Stimulated activated CD8-positive, alpha-beta memory T cell treated with anti-CD3 and anti-CD28 coated beads, Interleukin-15, amount 100 ng/mL, for 1 hour (primary cell): ENCODE data around the gene RASA3.
"Not testable (repeated sequence)": the region's sequence is repeated elsewhere in the genome, so short reads cannot be mapped to it uniquely, and the experiment has no call there.

Experiments used
- DNase-seq: peaks from one replicate; pipeline ENCODE4 v3.0.0-alpha.2; 2020; ENCODE audit warnings: low read depth

The RASA3 gene

DNA sequence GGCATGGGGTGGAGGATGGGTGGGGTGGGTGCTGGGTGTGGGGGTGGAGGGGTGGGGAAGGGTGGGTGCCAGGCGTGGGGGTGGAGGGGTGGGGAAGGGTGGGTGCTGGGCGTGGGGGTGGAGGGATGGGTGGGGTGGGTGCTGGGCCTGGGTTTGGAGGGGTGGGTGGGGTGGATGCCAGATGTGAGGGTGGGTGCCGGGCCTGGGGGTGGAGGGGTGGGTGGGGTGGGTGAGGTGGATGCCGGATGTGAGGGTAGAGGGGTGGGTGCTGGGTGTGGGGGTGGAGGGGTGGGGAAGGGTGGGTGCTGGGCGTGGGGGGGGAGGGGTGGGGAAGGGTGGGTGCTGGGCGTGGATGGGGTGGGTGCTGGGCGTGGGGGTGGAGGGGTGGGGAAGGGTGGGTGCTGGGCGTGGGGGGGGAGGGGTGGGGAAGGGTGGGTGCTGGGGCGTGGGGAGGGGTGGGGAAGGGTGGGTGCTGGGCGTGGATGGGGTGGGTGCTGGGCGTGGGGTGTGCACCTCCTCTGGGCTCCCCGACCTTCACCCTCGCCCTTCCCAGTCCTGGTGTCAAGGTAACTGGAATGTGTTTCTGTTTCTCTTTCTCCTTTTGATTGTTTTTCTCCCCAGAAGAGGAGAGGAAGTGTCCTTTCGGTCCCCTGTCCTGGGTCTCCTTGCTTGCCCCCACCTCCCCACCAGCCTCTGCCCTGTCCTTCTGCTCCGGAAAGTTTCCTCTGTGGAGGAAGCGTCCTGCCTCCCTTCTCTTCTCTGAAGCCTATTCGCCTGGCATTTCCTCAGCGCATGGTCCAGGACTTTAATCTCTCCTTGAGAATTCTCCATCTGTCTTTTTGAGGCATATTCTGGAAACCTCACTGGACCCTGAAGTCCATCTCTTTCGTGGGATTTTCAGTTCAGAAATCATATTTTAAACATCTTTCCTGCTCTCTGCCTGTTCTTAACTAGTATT lies 23.8 kb upstream of the RASA3 start:
- no peak for DNase-seq

DNA sequence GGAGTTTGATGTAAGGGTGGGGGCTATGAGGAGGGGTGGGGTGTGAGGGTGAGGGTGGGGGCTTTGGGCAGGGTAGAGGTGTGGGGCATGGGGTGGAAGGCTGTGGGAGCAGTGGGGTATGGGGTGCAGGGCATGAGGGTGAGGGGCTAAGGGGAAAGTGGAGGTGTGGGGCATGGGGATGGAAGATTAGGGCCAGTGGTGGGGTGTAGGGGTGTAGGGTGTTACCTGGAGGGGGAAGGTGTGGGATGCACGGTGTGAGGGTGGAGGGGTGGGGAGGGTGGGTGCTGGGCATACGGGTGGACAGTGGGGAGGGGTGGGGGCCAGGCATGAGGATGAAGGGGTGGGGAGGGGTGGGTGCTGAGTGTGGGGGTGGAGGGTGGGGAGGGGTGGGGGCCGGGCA lies 22.9 kb upstream of the RASA3 start:
- DNase-seq: no peak

DNA sequence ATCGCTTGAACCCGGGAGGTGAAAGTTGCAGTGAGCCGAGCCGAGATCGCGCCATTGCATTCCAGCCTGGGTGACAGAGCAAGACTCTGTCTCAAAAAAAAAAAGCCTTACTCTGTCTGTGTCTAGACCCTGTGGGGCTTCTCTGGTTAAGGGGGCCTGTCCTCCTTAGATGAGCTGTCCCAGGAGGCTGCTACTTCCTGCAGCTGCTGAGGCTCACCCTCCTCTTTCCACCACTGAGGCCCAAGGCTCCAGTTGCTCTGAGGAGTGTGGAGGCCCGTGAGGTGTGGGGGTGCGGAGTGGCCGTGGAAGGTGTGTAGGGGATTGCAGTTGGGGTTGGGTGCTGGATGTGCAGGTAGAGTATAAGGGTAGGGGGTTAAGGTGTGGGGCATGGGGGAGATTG lies 22.1 kb upstream of the RASA3 start:
- no peak for DNase-seq

DNA sequence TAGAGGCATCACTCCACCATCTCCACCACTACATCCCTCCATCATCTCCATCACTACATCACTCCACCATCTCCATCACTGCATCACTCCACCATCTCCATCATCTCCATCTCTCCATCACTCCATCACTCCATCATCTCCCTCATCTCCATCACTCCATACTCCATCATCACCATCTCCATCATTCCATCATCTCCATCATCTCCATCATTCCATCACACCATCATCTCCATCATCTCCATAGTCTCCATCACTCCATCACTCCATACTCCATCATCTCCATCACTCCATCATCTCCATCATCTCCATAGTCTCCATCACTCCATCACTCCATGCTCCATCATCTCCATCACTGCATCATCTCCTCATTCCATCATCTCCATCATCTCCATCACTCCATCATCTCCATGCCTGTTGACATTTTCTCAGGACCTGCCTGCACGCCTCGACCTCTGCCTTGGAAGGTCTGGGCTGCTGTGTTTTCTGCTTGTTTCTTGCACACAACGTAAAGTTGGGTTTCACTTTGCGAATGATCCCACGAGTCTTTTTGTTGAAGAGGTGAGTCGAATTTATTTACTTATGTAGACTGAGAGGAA lies 21.2 kb upstream of the RASA3 start:
- DNase-seq: no peak

DNA sequence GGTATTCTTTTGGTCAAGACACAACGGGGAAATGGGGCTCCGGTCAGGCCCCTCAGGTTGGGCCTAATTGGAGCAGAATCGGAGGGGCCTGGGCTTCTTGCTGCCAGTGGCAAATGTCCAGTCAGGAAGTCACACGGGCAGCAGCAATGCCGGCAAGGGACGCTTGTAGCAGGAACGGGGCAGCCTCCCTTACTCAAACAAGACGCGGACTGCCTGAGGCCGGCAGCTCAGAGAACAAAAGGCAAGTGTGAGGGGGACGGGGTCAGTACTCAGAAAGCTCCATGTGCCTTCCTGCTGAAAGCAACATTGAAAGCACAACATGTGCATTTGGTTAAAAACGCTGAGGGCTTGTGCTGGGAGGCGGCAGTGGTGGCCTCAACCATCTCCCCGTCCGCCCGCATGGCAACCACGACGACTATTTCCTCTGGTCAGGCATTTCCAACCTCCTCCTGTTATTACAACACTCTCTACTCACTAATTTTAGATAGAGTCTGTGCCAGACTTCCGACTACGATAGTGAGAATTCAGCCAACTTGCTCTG lies 20.5 kb upstream of the RASA3 start:
- no peak for DNase-seq

DNA sequence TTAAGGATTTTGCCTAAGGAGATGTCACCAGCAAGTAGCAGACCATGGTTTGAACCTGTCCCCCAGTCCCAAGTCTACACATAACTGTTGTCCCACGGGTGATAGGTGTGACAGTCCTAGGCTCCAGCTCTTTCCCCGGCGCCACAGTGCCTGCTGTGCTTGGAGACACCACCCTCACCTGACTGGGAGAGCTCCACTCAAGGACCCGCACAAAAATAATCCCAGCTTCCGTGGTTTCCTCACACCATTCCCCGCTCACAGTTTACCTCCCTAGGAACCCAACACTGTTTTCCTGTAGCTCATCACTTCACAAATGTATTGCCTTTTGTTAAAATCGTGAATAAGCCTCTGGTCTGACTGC lies 19.8 kb upstream of the RASA3 start:
- no peak for DNase-seq

DNA sequence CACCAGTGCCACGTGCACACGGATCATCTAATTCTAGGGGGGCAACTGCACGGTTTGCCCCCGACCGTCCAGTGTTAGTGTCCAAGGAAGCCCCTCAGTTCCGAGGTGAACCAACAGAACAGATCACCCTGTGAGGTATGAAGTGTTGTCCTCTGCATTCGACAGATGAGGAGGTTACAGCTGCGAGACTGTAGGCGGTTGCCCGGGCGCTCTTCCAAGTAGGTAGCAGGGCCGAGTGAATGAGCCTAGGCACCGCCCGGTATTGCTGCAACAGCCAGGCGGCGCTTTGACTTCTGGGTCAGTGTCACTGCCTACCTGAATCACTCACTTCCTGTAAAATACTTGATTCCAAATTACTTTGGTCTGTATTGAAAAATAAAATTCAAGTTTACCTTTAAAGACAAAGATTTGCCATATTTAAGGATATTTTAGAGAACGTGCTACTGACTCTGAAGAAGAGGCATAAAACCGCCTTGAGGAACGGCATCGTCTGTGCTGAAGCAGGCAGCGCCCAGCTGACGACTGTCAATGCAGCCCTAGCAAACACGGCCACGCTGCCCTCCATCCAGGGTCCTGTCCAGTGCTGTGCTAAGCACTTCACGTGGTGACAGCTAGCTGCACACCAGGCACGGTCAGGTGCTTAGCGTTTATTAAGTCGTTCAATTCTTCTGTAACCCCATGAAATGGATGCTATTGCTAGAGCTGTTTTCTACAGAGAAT lies 19.3 kb upstream of the RASA3 start:
- DNase-seq: no peak

DNA sequence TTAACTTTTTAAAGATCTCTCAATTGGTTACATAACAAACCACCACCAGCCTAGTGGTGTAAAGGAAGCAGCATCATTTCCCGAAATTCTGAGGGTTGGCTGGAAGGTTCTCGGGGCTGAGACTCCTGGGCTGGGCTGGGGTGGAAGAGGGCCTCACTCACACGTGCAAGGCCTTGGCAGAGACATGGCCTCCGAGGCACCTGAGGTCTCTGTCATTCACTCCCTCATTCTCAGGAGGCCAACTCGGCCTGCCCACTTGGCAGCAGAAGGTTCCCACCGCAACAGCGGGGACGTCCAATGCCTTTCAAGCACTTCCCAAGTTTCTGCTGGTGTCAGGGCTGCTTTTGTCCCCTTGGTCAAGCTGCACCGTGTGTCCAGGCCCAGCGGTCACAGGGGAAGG lies 18.6 kb upstream of the RASA3 start:
- DNase-seq: no peak

DNA sequence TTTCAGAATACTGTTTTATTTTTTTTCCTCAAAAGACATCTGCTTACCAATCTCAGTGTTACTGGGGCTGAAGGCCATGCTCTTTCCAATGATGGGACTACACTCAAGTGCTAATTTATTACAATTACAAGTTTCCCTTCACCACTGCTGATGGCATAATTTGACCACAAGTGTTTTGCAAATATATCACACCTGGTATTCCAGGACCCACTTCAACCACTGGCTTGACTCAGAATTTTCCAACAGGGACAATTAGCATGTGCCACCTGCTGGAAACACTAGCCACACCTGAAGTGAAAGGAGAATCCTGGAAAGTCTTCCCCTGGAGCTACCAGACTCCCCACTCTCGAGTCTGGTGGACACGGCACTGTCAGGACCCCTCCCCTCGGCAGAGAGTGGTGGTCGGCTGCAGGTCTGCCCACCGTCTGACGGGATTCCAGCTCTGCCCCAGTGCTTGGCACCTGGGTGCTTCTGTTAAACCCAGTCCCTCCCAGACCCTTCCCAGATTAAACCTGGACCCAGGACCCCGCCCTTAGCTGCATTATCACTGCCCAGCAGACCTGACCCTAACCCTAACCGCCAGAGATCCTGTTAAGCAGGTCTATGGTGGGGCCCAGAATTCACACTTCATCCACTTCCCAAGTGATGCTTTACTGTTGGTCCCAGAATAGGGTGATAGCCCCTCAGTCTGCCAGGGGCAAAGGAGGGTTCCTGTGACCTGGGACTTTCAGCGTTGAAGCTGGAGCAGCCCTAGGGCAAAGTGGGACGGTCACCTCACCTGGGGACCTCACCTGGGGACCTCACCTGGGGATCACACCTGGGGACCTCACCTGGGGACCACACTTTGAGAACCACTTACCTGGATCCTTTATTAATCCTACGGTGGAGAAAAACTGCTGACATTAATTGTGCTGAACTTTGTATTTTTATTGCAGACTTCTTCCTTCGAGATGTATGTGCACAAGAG lies 17.6 kb upstream of the RASA3 start:
- no peak for DNase-seq

DNA sequence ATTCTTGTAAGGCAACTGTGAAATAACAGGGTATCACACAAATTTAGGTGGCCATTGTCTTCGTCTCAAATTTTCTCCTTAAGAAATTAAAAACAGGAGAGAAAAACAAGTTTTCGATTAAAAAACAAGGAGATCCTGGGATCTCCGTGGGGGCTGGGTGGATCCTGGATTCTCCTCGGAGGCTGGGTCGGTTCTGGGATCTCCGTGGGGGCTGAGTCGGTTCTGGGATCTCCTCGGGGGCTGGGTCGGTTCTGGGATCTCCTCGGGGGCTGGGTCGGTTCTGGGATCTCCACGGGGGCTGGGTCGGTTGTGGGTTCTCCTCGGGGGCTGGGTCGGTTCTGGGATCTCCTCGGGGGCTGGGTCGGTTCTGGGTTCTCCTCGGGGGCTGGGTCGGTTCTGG lies 16.5 kb upstream of the RASA3 start:
- DNase-seq: not testable (repeated sequence)

DNA sequence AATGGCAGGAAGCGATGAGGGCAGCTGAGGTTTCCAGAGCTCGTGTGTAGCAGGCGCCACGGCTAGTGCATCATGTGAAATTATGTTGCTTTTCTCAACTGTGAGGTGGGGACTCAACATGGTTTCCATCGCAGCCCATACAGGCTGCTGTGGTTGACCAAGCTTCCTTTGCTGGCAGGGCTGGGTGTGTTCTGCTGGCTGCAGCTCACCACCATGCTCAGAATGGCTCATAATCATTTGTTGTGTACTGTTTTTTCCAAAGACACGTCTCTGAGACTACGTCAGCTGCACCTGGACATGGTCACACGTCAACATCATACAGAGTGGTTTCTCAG lies 16.1 kb upstream of the RASA3 start:
- DNase-seq: peak; percentile 65

DNA sequence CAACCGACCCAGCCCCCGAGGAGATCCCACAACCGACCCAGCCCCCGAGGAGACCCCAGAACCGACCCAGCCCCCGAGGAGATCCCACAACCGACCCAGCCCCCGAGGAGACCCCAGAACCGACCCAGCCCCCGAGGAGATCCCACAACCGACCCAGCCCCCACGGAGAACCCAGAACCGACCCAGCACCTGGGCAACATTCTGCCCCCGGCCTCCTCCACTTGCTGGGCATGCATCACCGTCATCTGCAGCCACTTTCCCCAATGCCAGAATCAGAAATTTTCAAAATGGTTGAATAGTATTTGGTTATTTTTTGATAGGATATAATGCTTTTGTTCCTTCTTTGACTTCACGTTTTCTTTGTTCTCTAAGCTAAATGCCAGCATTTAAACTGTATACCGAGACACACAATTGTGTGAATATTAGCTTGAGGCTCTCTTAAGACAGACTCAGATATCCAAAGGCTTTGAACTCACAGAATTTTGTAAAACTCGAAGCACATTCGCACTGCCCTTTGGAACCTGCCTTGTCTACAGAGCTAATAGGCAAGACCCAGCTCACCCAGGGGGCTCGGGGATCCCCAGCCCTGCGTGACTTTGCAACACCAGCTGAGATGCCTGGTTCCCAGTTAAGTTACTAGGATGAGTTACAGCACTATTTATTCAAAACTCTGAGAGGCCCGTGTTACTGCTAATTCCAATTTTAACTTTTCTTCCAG lies 15.5 kb upstream of the RASA3 start:
- no peak for DNase-seq

DNA sequence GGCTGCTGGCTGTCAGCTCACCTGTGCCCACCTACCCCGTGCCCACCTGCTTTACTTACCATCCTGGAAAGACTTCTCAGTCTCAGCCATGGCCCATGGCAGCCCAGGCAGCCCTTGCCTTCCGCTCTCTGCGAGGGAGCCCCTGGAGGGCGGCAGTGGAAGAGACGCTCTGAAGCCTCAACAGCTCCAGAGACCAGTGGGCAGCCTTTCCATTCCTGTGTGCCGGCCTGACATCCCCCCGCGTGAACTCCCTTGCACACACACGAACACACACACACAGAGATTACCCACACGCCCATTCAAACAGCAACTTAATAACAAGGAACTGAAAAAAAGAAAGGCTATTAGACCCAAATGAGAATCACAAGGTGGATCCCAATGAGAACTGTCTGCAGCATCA lies 14.2 kb upstream of the RASA3 start:
- no peak for DNase-seq

DNA sequence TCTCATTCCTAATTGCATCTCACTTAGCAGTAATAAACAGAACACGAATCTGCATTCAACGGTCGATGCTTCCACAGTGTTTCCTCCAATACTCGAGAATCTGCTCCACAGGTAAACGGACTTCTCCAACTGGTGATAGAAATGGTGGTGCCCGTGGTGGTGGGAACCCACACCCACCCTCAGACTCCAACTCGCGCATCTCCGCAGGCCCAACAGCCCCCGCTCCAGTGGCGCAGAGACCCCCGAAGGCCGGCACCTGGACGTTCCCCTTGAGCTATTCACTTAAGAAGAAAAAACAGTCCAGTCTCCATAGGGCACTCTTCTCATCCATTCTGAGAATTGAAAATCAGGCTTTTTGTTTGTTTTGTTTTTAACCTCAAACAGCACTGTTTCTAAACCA lies 13.8 kb upstream of the RASA3 start:
- no peak for DNase-seq

DNA sequence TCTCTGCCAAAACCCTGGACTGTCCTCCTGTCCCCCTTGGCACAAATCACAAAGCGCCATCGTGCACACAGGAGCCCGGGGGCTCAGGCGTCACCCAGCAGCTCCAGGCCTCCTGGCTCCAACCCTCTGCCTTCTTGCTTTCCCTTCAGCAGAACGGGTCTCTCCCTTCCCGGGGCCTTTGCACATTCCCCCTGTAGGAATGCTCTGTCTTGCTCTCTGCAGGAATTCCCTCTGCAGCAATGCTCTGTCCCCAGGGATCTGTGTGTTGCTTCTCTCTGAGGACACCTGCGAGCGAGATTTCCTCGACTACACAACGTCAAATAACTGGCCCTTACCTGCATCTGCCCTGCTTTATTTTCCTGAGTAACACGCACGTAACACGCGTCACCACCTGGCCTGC lies 13.3 kb upstream of the RASA3 start:
- no peak for DNase-seq

DNA sequence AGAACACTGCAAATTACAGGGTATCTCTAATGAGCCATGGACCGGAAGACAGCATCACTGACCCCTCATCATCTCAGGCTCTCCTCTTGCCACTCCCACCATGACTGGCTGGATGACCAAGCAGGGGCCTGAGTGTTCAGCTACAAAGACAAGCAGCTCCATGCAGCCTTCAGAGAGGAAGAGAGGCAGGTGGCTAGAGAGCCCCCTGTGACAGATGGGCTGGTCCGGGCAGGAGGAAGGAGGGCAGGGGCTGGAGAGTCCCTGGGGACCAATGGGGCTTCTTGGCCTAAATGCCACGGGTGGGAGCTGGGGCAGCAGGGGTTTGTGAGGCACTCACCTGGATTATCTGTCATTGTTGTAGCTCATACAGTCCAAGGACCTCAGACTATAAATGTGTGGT lies 12.8 kb upstream of the RASA3 start:
- DNase-seq: no peak

DNA sequence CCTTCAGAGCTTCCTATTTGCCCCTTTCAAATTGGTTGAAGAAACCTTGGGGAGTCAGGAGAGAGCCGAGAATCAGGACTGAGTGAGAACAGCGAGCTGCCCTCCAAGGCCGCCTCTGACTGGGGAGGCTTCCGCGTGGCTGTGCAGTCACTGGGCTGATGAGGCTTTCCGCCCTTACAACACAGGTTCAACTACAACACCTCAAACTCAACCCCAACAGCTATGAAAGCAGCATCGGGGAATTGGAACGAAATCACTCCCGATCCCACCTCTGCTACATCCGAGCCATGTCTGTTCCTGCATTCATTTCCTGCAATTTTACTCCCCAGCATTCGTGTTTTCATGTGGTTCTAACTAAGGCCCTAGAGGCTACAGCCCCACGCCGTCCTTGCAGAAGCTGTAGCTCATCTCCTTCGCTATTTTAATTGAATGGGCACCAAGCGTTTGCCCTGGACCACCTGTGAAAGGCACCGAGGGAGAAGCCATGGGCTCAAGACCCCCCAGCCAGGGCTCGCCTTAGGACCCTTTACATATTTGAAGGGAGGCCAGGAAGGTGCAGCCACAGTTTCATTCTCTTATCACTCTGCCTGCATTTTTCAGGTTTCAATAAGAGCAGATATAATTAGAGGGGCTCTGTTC lies 12.3 kb upstream of the RASA3 start:
- no peak for DNase-seq

DNA sequence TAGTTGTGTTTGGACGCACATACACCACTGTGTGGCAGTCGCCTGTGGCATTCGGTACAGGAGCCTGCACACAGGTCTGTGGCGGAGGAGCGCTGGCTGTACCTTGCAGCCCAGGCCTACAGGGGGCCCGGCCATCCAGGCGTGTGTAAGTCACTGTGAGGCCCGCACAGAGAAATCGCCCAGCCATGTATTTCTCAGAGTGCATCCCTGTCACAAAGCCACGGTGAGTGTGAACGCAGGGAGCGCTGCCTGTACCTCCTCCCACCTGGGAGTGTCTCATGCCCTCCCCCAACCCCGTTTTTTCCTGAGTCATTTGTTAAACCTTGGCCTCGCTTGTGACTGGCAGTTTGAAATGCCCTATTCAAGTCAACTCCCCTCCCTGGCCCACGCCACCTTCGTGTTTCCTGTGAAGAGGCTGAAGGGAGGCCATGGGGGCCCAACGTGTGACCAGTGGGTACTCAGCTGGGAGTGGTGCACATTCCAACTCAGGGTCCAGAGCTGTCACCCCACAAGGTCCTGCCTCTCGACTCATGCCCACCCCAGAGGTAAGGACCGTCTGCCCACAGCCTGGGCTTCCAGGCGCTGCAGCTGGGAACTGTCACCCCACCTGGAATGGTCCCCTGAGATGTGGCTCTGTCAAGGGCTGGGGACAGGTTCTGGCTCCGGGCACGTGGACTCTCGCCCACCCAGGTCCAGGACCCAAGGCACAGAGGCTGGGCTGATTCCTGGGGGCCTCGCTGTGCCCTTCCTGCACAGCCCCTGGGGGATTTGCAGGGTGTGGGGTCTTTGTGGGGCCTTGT lies 11.6 kb upstream of the RASA3 start:
- no peak for DNase-seq

DNA sequence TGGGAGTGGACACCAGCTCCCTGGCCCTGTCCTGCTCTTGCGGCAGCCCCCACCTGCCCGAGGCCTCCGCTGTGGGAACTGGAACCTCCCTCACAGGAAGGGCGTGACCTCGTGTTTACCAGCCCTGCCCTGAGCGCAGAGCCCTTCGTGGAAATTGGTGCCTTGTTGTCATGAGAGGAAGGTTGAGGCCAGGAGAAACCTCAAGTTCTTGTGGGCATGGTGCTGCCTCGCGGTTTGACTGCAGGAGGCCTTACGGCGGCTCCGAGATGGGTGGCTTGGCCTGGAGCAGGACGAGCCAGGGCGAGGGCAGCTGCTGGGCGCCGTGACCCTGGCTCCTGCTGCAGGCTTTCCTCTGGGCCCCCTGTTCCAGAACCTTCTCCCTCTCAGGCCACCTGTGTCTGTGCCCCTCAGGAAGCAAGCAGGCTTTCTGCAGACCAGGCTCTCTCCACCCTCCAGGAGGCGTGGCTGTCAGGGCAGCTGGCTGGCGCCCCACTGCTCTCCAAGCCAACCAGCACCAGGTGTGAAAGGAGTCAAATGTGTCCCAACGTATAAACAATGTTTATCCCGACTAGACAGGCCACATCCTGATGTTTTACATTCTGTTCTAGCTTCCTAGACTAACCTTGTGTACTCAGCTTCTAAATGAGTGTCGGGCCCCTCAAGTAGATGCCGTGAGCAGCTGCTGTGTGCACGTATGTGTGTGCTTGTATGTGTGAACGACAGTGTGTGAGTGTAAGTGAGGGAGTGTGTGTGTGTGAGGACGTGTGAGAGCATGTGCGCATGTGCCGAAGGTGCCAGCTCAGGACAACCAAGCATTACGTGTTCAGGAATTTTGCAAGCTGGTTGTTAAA lies 10.4 kb upstream of the RASA3 start:
- DNase-seq: peak; percentile 54
